GM18498 (cell line): ENCODE measurements around the gene FPR3.
"Not testable (repeated sequence)": the region's sequence is repeated elsewhere in the genome, so short reads cannot be mapped to it uniquely, and the experiment has no call there.

ENCODE experiments used
- ATAC-seq: cut with Tn5 transposase; IDR thresholded peaks from one replicate; pipeline ENCODE4 v1.9.1; 2021; ENCODE audit warnings: mild to moderate bottlenecking, moderate library complexity; ENCODE audit not compliant: unreplicated experiment

FPR3 gene

GRCh38 chr19:51806571-51806970 lies 11.6 kb downstream of the FPR3 start:
- ATAC-seq = not testable (repeated sequence)

DNA sequence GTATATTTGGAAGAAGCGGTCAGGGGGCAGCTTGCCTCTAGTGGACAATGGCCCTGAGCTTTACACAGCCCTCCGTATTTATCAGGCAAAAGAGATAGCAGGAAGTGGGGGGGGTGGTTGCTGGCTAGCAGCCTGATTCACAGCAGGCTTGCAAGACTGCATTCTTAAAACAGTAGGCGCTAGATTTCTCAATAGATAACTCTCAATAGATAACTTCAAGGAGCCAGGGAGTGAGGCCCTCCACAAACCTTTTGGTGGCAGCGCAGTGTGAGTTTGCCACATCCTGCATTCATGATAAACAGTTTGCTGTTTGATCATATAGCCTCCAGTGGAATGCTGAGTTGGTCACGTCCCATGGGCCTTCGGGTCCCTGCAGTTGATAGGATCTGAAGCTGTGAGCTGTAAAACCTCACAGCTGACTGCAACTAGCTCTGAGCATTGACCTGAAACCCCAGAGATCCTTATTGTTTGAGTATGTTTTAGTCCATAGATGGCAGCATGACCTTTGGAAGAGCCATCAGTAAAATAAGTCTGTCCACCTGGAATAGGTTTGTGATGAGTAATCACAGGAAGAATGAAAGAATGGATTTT lies 12.2 kb downstream of the FPR3 start:
- ATAC-seq = no peak

- ATAC-seq = no peak
Observed at GRCh38 chr19:51807925-51808324, 13.0 kb downstream of the FPR3 start.

DNA sequence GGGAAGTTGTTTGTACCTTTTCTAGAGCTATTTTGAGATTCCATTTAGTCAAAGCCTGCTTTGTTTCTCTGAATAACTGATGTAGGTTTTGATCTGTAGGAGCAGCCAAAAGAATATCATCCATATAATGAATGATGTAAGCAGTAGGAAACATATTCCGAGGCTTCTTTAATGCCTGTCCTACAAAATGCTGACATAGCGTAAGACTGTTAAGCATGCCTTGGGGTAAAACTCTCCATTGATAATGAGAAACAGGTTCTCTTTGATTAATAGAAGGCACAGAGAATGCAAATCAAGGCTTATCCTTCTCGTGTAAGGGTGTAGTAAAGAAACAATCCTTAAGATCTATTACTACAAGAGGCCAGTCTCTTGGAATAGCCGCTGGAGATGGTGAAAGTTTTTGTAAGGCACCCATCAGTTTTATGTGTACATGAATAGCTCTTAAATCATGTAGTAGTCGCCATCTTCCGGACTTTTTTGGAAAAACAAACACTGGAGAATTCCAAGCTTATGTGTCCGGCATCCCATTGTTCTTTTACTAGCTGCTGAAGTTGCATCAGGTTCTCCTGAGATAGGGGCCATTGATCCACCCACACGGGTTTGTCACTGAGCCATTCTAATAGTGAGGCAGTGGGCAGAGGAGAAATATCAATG lies 13.5 kb downstream of the FPR3 start:
- ATAC-seq = no peak

- no peak for ATAC-seq
Observed at GRCh38 chr19:51809787-51810186, 14.8 kb downstream of the FPR3 start.

DNA sequence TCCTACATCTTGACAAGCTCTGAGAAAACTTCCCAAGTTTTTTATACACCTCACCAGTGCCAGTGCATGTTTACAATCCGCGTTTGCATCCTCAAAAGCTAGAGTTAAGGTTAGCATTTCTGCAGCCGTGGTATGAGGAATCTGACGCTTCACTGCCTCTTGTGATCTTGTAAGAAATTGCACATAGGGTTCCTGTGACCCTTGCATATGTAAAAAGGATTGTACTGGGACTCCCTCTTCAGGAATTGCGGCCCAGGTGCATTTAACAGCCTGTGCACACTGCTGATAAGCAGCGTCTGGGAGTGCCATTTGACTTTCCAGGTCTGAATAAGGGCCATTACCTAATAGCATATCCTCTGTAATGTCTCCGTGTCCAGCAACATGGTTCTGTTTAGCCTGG lies 15.3 kb downstream of the FPR3 start:
- ATAC-seq = no peak

DNA sequence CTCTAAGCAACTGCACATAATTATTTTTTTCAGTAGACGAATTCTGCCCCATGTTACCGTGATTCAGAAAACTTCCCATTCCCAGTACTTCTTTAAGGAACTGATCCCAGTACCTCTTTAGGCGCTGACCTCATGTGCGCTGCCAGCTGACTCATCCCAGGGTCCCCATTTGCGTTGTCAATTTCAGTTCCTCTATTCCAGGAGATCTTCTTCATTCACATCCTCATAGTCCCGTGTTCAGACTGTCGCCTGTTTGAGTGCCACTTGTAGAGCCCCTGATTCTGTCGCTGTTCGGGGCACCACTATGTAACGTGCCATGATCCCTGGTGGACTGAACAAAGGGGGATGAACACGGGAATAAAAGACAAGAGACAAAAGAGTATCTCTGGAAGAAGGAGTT lies 16.4 kb downstream of the FPR3 start:
- ATAC-seq = no peak

DNA sequence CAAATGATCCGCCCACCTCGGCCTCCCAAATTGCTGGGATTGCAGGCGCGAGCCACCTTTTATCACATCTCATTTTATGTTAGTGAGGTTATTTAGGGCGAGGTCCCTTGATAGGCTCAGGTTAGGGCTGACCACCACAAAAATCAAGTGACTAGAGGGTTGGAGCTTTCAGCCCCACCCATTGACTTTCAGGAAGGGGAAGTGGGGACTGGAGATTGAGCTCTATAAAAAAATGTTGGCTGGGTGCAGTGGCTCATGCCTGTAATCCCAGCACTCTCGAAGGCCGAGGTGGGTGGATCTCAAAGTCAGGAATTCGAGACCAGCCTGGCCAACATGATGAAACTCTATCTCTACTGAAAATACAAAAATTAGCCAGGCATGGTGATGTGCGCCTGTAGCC lies 20.1 kb downstream of the FPR3 start:
- no peak for ATAC-seq

- no peak for ATAC-seq
Observed at GRCh38 chr19:51816711-51817110, 21.8 kb downstream of the FPR3 start.

DNA sequence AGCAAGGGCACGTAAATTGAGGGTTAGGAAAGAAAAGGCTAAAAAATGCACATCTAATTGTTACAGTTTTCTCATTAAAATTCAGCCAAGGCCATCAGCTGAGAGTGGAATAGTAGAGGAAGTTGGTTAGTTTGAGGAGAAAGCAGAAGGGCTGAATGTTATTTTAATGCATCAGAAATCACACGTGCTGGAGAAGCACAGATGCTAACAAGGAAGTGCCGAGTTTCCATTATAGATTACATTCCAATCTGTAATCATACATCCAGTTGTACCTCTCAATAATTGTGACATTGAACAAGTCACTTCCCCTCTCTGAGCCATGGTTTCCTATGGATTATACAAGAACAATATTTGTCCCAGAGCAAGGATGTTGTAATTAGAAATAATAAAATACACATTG lies 25.1 kb downstream of the FPR3 start:
- no peak for ATAC-seq

- no peak for ATAC-seq
Observed at GRCh38 chr19:51820831-51821446, 26.0 kb downstream of the FPR3 start.

GRCh38 chr19:51821456-51821855 lies 26.5 kb downstream of the FPR3 start:
- ATAC-seq = no peak

- no peak for ATAC-seq
Observed at GRCh38 chr19:51821921-51822320, 27.0 kb downstream of the FPR3 start.

DNA sequence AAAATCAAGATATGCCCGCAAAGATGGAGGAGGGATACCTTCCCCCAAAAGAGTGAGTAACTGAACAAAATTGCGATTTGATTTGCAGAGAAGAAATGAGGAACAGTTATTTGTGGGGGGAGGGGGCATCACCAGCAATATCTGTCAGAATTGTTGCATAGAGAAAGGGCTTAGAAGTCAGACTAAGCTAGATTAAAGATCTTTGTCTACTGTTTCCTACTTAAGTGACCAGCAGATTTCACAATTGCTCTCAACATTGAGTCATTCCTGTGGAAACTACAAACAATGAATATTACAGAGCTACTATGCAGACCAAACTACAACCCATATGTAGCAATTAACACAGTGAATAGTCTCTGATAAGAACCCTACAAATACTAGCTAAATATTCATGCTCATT lies 27.4 kb downstream of the FPR3 start:
- ATAC-seq = no peak

DNA sequence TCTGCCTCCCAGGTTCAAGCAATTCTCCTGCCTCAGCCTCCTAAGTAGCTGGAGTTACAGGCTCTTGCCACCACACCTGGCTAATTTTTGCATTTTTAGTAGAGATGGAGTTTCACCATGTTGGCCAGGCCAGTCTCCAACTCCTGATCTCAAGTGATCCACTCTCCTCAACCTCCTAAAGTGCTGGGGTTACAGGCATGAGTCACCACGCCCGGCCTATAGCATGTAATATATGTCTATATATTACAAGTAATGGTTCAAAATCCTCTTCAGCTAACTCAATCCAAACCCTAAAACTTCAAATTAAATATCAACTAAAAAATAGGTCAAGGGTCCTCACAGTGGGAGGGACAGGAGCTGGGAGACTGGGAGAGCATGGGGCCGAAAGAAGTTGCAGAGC lies 28.0 kb downstream of the FPR3 start:
- ATAC-seq = no peak

DNA sequence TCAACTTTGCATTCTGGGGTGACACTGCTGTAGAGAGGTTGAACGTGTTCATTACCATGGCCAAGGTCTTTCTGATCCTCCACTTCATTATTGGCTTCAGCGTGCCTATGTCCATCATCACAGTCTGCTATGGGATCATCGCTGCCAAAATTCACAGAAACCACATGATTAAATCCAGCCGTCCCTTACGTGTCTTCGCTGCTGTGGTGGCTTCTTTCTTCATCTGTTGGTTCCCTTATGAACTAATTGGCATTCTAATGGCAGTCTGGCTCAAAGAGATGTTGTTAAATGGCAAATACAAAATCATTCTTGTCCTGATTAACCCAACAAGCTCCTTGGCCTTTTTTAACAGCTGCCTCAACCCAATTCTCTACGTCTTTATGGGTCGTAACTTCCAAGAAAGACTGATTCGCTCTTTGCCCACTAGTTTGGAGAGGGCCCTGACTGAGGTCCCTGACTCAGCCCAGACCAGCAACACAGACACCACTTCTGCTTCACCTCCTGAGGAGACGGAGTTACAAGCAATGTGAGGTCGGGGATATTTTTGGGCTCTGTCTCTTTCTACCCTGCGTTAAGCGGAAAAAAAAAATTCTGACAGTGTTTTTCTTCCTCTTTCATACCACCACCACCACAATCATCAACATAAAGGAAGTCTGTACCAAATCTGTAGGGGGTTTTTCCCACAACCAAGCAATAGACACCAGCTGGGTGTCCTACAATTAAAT lies 29.5 kb downstream of the FPR3 start:
- no peak for ATAC-seq

GRCh38 chr19:51830274-51830673 lies 35.3 kb downstream of the FPR3 start:
- no peak for ATAC-seq

DNA sequence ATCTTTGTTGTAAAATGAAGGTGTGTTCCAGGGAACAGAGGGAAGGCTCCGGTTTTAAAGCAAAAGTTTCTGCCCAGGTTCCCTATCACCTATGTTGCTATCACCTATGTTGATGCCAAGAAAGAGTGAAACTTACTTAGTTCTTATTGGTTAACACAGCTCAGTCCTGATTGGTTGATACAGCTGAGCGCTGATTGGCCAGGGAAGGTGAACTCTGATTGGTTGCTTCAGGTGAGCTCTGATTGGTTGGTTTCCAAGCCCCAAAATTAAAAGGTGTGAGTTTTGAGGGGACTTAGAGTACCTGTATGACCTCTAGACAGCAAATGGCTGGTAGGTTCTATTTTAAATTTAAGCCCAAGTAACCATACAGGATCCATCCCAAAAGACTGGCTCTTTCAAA lies 42.2 kb downstream of the FPR3 start:
- ATAC-seq = no peak

DNA sequence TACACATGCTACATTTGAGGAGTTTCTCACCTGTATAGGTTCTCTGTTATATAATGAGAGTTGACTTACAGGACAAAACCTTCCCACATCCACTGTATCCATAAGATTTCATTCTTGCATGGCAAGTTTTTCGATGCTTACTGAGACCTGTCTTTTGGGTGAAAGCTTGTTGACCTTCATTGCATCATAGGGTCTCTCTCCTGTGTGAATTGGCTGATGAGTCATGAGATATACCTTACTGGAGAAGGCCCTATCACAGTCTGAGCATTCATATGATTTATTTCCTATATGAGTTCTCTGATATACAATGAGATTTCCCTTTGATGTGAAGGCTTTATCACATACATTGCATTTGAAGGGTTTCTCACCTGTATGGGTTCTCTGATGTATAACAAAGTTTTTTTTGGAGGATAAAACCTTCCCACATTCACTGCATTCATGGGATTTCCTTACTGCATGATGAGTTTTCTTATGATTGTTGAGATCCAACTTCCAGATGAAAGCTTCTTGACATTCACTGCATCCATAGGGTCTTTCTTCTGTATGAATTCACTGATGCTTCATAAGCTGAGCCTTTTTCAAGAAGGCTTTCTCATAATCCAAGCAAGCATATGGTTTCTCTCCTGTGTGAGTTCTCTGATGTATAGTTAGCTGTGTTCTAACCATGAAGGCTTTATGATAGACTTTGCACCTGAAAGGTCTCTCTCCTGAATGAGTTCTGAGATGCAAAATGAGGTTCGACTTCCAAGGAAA lies 67.1 kb downstream of the FPR3 start:
- no peak for ATAC-seq

DNA sequence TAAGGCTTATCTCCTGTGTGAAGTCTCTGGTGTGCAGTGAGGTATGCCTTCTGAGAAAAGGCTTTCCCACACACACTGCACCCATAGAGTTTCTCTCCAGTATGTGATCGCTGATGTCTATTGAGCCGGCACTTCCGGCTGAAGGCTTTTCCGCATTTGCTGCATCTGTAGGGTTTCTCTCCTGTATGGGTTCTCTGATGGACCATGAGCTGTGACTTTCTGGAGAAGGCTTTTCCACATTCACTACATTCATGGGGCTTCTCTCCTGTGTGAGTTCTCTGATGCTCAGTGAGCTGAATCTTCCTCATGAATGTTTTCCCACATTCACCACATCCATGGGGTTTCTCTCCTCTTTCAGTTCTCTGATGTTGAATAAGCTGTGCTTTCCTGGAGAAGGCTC lies 78.1 kb downstream of the FPR3 start:
- ATAC-seq = no peak
